Adrenal gland (tissue), 5 donors: ENCODE measurements around the gene CDCA4.

ENCODE experiments used
- POLR2A ChIP-seq, 2 donors: fragments of 450-650 bp; IDR thresholded peaks; one replicate each; pipeline ENCODE4 v1.6.1; 2017; ENCODE audit warnings: antibody characterized with exemption in 2 of 2, mild to moderate bottlenecking in 2 of 2, moderate library complexity in 1 of 2
- TF ChIP-seq, protein P1 (sequence below), 6 experiments: fragments of 450-650 bp in 4 of 6; fragments of 200-600 bp in 2 of 6; sonication (generic) in 1 of 6; IDR thresholded peaks; 1 replicate in 5 of 6; 2 replicates in 1 of 6; pipeline versions ENCODE4 v1.5.1 to v1.8.0; 2016 to 2021; ENCODE audit warnings: antibody characterized with exemption in 6 of 6, mild to moderate bottlenecking in 2 of 6, moderate library complexity in 1 of 6
- donor health status: DM: no; HTN: no; CAD: no.

DNA sequence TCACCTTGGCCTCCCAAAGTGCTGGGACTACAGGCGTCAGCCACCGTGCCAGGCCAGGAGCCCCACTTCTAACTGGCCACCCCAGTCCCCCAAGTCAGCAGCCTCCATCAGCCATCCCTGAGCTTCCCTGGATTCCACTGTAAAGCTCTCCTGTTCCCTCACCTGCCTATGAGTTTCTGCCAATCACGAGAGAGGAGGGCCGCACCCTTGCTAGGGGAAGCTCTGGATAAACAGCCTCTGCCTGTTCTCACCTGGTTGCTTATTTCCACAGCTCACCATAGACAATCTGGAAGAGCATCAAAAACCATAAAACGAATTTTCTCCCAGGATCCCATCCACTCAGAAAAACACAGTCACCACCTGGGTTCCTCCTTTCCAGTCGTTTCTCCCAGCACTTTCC lies 5.0 kb downstream of the CDCA4 start:
- TF ChIP-seq, protein P1, sequence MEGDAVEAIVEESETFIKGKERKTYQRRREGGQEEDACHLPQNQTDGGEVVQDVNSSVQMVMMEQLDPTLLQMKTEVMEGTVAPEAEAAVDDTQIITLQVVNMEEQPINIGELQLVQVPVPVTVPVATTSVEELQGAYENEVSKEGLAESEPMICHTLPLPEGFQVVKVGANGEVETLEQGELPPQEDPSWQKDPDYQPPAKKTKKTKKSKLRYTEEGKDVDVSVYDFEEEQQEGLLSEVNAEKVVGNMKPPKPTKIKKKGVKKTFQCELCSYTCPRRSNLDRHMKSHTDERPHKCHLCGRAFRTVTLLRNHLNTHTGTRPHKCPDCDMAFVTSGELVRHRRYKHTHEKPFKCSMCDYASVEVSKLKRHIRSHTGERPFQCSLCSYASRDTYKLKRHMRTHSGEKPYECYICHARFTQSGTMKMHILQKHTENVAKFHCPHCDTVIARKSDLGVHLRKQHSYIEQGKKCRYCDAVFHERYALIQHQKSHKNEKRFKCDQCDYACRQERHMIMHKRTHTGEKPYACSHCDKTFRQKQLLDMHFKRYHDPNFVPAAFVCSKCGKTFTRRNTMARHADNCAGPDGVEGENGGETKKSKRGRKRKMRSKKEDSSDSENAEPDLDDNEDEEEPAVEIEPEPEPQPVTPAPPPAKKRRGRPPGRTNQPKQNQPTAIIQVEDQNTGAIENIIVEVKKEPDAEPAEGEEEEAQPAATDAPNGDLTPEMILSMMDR (IDR thresholded peaks at IDR 0.05): no peak
- TF ChIP-seq POLR2A (IDR thresholded peaks at IDR 0.05): no peak
